Measurements from ENCODE around the gene P2RY13. TPM values are rescaled to one million over a fixed set of nuclear protein-coding genes. Genes with fewer than 3 reads are reported as not detected.

The P2RY13 gene
- total RNA-seq, 1 donor from 2014 or later = not detected

GRCh38 chr3:151305060-151305774, 24.1 kb downstream of the P2RY13 start:
- Mint-ChIP-seq H3K27ac (peak overlapping the region; percentile 88), H3K4me3 (ENCODE audit: low read depth) (no peak overlapping the region), H3K27me3 (ENCODE audit: low read depth) (no peaks in the 10 kb centered on the region), H3K36me3 (ENCODE audit: low read depth) (peaks cover 5% of the 10 kb centered on the region), H3K9me3 (no peaks in the 10 kb centered on the region), H3K4me1 (ENCODE audit: low read depth) (peaks cover 85% of the 10 kb centered on the region)
- intact Hi-C loops (cut with micrococcal nuclease) = loop anchor here (1.0 to 10.0 kb wide), 15 partner anchors 11 to 1390 kb away; partner anchors contain the start of genes EIF2A, GPR87, SERP1 and SIAH2
- no peak for DNase-seq (ENCODE audit: low spot score)

DNA sequence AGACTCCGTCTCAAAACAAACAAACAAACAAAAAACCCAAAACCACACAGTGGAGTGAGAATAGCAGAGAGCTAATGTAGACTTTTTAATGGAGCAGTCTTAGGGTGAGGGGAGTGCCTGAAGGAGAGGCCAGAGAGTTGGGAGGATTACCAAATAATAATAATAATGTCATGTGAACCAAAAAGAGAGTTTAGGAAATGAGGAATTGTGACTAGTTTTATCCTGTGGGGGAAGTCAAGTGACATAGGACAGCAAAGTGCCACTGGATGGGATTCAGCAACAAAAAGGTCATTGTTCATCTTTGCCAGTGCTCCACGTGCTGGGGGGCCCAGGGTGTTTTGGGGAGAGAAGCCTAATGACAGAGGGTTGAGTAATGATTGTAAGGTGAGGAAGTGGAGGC, 25.6 kb downstream of the P2RY13 start:
- Mint-ChIP-seq H3K4me1 (ENCODE audit: low read depth) (peaks cover 73% of the 10 kb centered on the region), H3K27ac (peak overlapping the region; percentile 49), H3K27me3 (ENCODE audit: low read depth) (no peaks in the 10 kb centered on the region), H3K9me3 (no peaks in the 10 kb centered on the region), H3K36me3 (ENCODE audit: low read depth) (peaks cover 5% of the 10 kb centered on the region), H3K4me3 (ENCODE audit: low read depth) (no peak overlapping the region)
- intact Hi-C loops (cut with micrococcal nuclease) = loop anchor here (10.0 kb wide), 4 partner anchors 571 to 1391 kb away; partner anchors contain the start of genes EIF2A, SERP1 and SUCNR1
- DNase-seq (ENCODE audit: low spot score) = no peak

DNA sequence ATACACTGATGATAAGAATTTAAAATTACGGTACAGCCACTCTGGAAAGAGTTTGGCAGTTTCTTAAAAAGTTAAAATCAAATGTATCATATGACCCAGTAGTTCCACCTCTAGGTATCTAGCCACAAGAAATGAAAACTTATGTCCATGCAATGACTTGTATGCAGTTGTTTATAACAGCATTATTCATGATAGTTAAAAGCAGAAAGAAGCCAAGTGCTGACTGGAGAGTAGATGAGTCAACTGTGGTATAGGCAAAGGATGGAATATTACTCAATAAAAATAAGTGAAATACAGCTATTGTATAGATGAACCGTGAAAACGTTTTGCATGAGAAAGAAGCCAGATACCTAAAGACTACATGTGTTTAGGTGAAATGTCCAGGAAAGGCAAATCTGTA, 27.6 kb downstream of the P2RY13 start:
- intact Hi-C loops (cut with micrococcal nuclease) = loop anchor here (2.0 to 10.0 kb wide), 5 partner anchors 77 to 1393 kb away; partner anchors contain the start of genes EIF2A, SERP1 and SUCNR1
- Mint-ChIP-seq H3K4me3 (ENCODE audit: low read depth) (no peak overlapping the region), H3K9me3 (no peaks in the 10 kb centered on the region), H3K27me3 (ENCODE audit: low read depth) (peaks cover 2% of the 10 kb centered on the region), H3K36me3 (ENCODE audit: low read depth) (peaks cover 5% of the 10 kb centered on the region), H3K27ac (peak overlapping the region; percentile 28), H3K4me1 (ENCODE audit: low read depth) (peaks cover 55% of the 10 kb centered on the region)
- no peak for DNase-seq (ENCODE audit: low spot score)

GRCh38 chr3:151300539-151300938, 28.8 kb downstream of the P2RY13 start:
- H3K9me3 Mint-ChIP-seq = no peaks in the 10 kb centered on the region
- intact Hi-C loops (cut with micrococcal nuclease) = loop anchor here (2.0 to 10.0 kb wide), 5 partner anchors 78 to 1394 kb away; partner anchors contain the start of genes EIF2A, SERP1 and SUCNR1
- H3K27ac Mint-ChIP-seq = peak overlapping the region; percentile 42

GRCh38 chr3:151299006-151299405, 30.3 kb downstream of the P2RY13 start:
- Mint-ChIP-seq H3K27ac (no peak overlapping the region), H3K36me3 (ENCODE audit: low read depth) (peaks cover 5% of the 10 kb centered on the region), H3K27me3 (ENCODE audit: low read depth) (peaks cover 4% of the 10 kb centered on the region), H3K4me1 (ENCODE audit: low read depth) (peaks cover 32% of the 10 kb centered on the region), H3K9me3 (no peaks in the 10 kb centered on the region), H3K4me3 (ENCODE audit: low read depth) (no peak overlapping the region)
- intact Hi-C loops (cut with micrococcal nuclease) = loop anchor here (10.0 kb wide), 1 partner anchor 126 kb away; no protein-coding TSS in a partner anchor
- DNase-seq (ENCODE audit: low spot score) = no peak

More at GRCh38 chr3:151300539-151300938, 28.8 kb downstream of the P2RY13 start:
- no peak for DNase-seq (ENCODE audit: low spot score)
- Mint-ChIP-seq H3K36me3 (ENCODE audit: low read depth) (peaks cover 5% of the 10 kb centered on the region), H3K4me1 (ENCODE audit: low read depth) (peaks cover 42% of the 10 kb centered on the region), H3K27me3 (ENCODE audit: low read depth) (peaks cover 4% of the 10 kb centered on the region), H3K4me3 (ENCODE audit: low read depth) (no peak overlapping the region)

DNA sequence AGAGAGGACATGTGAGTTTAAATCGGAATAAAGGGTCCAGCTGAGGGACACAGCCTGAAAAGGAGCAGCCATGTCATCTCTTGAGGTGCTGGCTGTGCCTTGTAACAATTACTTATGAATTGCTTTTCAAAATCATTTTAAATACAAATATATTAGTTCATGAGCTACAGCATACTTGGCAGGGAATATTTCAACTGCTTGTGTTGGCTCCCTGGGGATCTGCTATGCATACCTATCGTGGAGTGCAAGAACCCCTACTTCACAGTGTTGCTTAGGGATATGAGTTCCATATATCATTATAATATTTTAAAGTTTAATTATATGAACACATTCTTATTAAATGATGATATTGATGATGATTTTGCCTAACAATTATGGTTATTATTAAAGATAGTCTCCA, 31.9 kb downstream of the P2RY13 start:
- Mint-ChIP-seq H3K36me3 (ENCODE audit: low read depth) (no peaks in the 10 kb centered on the region), H3K27ac (no peak overlapping the region), H3K4me3 (ENCODE audit: low read depth) (no peak overlapping the region), H3K4me1 (ENCODE audit: low read depth) (peaks cover 21% of the 10 kb centered on the region), H3K27me3 (ENCODE audit: low read depth) (peaks cover 4% of the 10 kb centered on the region), H3K9me3 (no peaks in the 10 kb centered on the region)
- intact Hi-C loops (cut with micrococcal nuclease) = loop anchor here (10.0 kb wide), 1 partner anchor 127 kb away; no protein-coding TSS in a partner anchor
- no peak for DNase-seq (ENCODE audit: low spot score)

DNA sequence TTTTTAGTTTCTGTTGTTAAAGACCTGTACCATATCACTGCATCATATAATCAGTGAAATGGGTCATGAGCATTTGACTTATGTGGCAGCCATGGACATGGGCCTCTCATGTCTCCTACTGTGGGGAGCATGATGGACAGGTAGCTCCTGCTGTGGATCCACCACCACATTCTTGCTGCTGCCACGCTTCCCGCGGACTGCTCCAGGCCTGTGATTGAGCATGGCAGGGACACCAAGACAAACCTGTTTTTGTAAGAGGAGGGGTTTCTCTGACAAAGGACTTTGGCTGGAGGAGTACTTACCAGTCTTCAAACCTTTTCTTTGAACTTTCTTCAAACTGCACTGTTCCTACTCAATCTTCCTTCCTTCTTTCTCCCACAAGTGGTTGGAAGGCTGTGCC, 33.1 kb downstream of the P2RY13 start:
- intact Hi-C loops (cut with micrococcal nuclease) = loop anchor here (10.0 kb wide), 1 partner anchor 129 kb away; no protein-coding TSS in a partner anchor
- Mint-ChIP-seq H3K27ac (no peak overlapping the region), H3K4me3 (ENCODE audit: low read depth) (no peak overlapping the region), H3K4me1 (ENCODE audit: low read depth) (peaks cover 15% of the 10 kb centered on the region), H3K36me3 (ENCODE audit: low read depth) (no peaks in the 10 kb centered on the region), H3K27me3 (ENCODE audit: low read depth) (peaks cover 4% of the 10 kb centered on the region), H3K9me3 (no peaks in the 10 kb centered on the region)
- no peak for DNase-seq (ENCODE audit: low spot score)

- Mint-ChIP-seq H3K27ac (no peak overlapping the region), H3K4me3 (ENCODE audit: low read depth) (no peak overlapping the region), H3K9me3 (no peaks in the 10 kb centered on the region), H3K4me1 (ENCODE audit: low read depth) (peaks cover 14% of the 10 kb centered on the region), H3K27me3 (ENCODE audit: low read depth) (peaks cover 7% of the 10 kb centered on the region), H3K36me3 (ENCODE audit: low read depth) (no peaks in the 10 kb centered on the region)
- DNase-seq (ENCODE audit: low spot score) = no peak
- intact Hi-C loops (cut with micrococcal nuclease) = loop anchor here (10.0 kb wide), 1 partner anchor 132 kb away; no protein-coding TSS in a partner anchor
Observed at GRCh38 chr3:151293127-151293526, 36.2 kb downstream of the P2RY13 start.

DNA sequence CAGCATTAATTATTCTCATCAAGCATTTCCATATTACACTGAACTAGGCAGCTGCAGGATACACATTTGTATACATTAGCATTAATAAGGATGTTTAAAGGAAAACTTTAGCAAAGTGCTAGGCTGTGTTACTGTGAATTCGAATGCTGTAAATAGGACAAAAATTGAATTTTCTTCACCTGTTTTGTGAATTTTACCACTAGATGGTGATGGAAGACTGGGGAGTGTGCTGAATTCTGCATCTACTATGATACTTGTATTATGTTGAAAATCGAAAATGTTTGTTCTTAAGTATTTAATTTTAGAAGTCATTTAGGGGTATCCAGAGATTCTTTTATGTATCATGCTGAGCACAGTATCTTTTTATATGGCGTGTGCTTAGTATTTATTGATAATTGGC, 38.7 kb downstream of the P2RY13 start:
- intact Hi-C loops (cut with micrococcal nuclease) = loop anchor here (1.0 to 10.0 kb wide), 3 partner anchors 38 to 548 kb away; no protein-coding TSS in a partner anchor
- peaks cover 4% of the 10 kb centered on the region for H3K27me3 Mint-ChIP-seq (ENCODE audit: low read depth)
- H3K27ac Mint-ChIP-seq = no peak overlapping the region
- no peak overlapping the region for H3K4me3 Mint-ChIP-seq (ENCODE audit: low read depth)
- peaks cover 18% of the 10 kb centered on the region for H3K4me1 Mint-ChIP-seq (ENCODE audit: low read depth)
- DNase-seq (ENCODE audit: low spot score) = no peak
- H3K9me3 Mint-ChIP-seq = no peaks in the 10 kb centered on the region
- no peaks in the 10 kb centered on the region for H3K36me3 Mint-ChIP-seq (ENCODE audit: low read depth)

- peaks cover 20% of the 10 kb centered on the region for H3K4me1 Mint-ChIP-seq (ENCODE audit: low read depth)
- intact Hi-C loops (cut with micrococcal nuclease) = loop anchor here (10.0 kb wide), 2 partner anchors 205 to 365 kb away; partner anchors contain the start of gene MED12L
- H3K4me3 Mint-ChIP-seq (ENCODE audit: low read depth) = no peak overlapping the region
- H3K27ac Mint-ChIP-seq = no peak overlapping the region
- peaks cover 4% of the 10 kb centered on the region for H3K27me3 Mint-ChIP-seq (ENCODE audit: low read depth)
- no peaks in the 10 kb centered on the region for H3K36me3 Mint-ChIP-seq (ENCODE audit: low read depth)
- no peak for DNase-seq (ENCODE audit: low spot score)
- no peaks in the 10 kb centered on the region for H3K9me3 Mint-ChIP-seq
Observed at GRCh38 chr3:151289445-151289844, 39.9 kb downstream of the P2RY13 start.

DNA sequence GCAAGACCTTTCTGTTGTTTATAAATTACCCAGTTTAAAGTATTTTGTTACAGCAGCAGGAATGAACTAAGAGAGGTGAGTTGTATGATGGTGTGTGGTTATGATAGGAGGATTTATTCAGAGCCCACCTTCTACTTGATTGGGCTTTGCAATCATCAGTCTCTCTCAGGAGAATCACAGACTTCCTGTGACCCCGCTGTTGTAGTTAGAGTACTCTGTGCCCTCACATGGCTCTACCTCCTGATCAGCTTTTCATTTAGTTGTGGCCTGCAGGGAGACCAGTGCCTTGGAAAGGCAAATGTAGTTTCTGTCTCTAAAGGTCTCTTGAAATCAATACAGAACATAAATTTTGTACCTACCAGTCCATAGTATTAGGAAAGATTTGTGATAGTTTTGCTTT, 43.4 kb downstream of the P2RY13 start:
- intact Hi-C loops (cut with micrococcal nuclease) = loop anchor here (2.0 to 10.0 kb wide), 3 partner anchors 17 to 361 kb away; partner anchors contain the start of gene MED12L
- no peak for DNase-seq (ENCODE audit: low spot score)
- peaks cover 4% of the 10 kb centered on the region for H3K27me3 Mint-ChIP-seq (ENCODE audit: low read depth)
- H3K27ac Mint-ChIP-seq = no peak overlapping the region
- peaks cover 34% of the 10 kb centered on the region for H3K4me1 Mint-ChIP-seq (ENCODE audit: low read depth)
- H3K36me3 Mint-ChIP-seq (ENCODE audit: low read depth) = no peaks in the 10 kb centered on the region
- H3K4me3 Mint-ChIP-seq (ENCODE audit: low read depth) = no peak overlapping the region
- no peaks in the 10 kb centered on the region for H3K9me3 Mint-ChIP-seq

DNA sequence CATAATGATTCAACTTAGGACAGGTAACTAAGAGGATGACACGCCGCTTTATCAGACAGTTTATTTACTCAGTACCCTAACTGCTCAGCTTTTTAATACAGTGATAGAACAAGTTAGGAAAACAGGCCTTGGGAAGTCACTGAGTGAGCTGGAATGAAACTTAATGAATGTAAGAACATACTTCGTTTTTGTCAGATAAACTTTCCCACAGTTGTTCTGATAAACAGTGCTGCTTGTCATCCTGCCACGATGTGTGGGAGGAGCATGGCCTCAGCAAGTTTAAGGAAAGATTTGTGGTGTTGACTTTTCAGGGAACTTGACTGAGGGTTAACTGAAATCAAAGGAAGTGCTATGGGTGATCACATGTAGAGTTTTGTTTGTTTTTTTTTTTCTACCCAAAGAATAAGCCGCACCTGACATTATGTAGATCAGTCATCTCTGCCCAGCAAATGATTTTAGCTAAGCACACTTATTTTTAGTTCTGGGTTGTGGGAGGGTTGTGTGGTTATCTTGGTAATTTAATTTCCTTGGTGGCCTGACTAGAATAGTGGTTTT, 45.4 kb downstream of the P2RY13 start:
- DNase-seq (ENCODE audit: low spot score) = no peak
- peak overlapping the region; percentile 72 for H3K27ac Mint-ChIP-seq
- H3K9me3 Mint-ChIP-seq = no peaks in the 10 kb centered on the region
- H3K27me3 Mint-ChIP-seq (ENCODE audit: low read depth) = peaks cover 4% of the 10 kb centered on the region
- intact Hi-C loops (cut with micrococcal nuclease) = loop anchor here (1.0 to 10.0 kb wide), 9 partner anchors 15 to 359 kb away; partner anchors contain the start of genes GPR171, GPR87 and MED12L
- H3K4me1 Mint-ChIP-seq (ENCODE audit: low read depth) = peaks cover 41% of the 10 kb centered on the region
- H3K4me3 Mint-ChIP-seq (ENCODE audit: low read depth) = no peak overlapping the region
- H3K36me3 Mint-ChIP-seq (ENCODE audit: low read depth) = no peaks in the 10 kb centered on the region

Measured in activated T-helper 2 cell treated with anti-CD3 and anti-CD28 coated beads, Interferon-gamma antibody, Interleukin-2, Interleukin-4, amounts not matched to agents 10 μg/mL and 5 μg/mL and 100 μg/mL, durations not matched to agents 14 hours and 24 hours and 36 hours (primary cell).